GM18498 (cell line): ENCODE measurements around the gene ALDH16A1.
"Not testable (repeated sequence)": the region's sequence is repeated elsewhere in the genome, so short reads cannot be mapped to it uniquely, and the experiment has no call there.

Experiments used
- ATAC-seq: cut with Tn5 transposase; IDR thresholded peaks from one replicate; pipeline ENCODE4 v1.9.1; 2021; ENCODE audit warnings: mild to moderate bottlenecking, moderate library complexity; ENCODE audit not compliant: unreplicated experiment

Gene ALDH16A1

GRCh38 chr19:49439836-49440235 lies 13.2 kb upstream of the ALDH16A1 start:
- ATAC-seq, result no peak

DNA sequence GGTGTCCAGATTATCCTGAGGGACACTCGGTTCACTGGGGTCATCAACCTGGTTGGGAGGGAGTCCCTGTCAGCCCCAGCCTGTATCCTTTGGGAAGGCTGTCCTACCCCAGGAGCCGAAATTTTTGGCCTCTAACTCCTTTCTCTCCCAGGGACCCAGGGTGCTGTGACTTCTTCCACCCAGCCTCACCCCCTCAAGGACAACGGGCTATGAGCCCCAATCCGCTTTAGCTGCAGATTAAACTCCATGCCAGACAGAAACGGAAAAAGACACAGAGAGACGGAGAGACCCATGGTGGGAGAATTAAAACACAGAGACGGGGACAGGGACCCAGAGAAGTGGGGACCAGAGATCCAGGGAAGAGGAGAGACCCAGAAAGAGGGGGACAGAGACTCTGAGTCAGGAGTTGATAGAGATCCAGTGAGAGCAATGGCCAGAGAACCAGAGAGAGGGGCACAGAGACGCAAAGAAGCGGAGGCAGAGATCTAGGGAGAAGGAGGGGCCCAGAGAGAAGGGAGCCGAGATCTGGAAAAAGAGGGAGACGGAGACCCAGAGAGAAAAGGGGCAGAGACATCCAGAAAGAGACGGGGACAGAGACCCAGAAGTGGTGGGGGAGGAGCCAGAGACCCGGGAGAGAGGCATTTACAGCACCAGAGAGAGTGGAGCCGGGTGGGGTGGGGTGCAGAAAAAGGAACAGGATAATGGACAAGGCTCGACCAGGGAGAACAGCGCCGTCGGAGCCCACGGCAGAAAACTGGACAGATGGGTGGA lies 12.4 kb upstream of the ALDH16A1 start:
- ATAC-seq, result no peak

- ATAC-seq, result no peak
These were observed 11.6 kb upstream of the ALDH16A1 start, which contains the start of gene SLC17A7 for GRCh38 chr19:49441210-49441959. TSS of gene SLC17A7 (minus strand) at chr19:49441527. CDS start at chr19:49441379, 148 bp downstream.

DNA sequence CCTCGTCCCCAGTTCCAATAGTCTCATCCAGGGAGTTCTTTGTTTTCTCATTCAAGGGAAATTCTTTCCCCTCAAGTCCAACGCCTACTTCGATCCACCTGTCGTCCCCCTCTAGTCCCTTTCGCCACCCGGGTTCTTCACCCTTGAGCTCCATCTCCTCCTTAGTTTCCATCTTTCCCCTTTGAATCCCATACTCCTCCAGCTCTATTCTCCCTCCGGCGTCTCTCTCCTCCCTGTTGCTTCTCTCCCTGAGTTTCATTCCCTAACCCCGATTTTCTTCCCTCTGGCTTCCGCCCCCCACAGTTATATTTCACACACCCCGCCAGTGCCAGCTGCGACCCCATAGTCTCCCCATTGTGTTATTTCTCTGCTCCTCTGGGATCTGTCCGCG lies 11.1 kb upstream of the ALDH16A1 start:
- no peak for ATAC-seq

GRCh38 chr19:49442354-49442753 lies 10.7 kb upstream of the ALDH16A1 start:
- ATAC-seq, result no peak

GRCh38 chr19:49442771-49443365 lies 10.2 kb upstream of the ALDH16A1 start:
- peak; percentile 22 for ATAC-seq

DNA sequence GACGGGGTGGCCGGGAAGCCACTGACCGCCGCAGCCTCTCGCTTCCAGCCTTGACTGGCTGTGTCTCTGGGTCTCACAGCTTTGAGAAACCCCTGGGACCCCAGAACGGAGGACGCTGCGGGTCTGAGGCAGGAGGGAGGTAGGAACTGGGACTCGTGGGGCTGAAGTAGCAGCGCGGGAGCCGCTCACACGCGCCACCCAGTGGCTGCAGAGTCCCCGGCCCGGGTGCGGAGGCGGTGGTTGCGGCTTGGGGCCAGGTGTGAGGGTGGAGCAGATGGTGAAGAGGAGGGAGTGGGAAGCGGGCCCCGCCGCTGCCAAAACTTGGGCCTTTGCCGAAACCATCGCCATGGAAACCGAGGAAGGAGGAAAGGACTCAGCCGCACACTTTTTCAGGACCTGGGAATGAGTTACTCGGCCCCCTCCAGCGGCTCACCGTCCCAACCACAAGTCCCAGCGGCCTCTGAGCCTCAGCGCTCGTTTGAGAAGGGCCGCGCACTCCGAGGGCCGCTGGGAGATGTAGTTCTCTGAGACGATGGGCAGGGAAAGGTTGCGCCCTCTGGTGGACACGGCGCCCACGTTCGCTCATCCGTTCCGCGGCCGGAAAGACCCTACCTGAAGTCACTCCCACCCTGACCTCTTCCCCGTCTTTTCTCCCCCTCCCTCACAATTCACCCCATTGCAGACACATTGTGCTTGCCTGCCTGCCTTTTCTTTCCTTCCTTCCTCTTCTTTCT lies 9.5 kb upstream of the ALDH16A1 start:
- peak; percentile 81 for ATAC-seq

DNA sequence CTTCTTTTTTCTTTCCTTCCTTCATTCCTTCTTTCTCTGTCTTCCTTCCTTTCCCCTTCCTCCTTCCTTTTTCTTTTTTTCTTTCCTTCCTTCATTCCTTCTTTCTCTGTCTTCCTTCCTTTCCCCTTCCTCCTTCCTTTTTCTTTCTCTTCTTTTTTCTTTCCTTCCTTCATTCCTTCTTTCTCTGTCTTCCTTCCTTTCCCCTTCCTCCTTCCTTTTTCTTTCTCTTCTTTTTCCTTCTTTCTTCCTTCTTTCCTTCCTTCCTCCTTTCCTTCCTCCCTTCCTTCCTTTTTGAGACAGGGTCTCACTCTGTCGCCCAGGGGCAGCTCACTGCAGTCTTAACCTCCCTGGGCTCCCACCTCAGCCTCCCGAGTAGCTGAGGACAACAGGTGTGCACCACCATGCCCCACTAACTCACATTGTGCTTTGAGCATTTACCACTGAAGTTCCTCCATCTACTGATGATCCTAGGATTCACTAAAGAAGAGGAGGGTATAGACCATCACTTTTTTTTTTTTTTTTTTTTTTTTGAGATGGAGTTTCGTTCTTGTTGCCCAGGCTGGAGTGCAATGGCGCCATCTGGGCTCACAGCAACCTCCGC lies 8.8 kb upstream of the ALDH16A1 start:
- ATAC-seq, result not testable (repeated sequence)

- no peak for ATAC-seq
These were observed 7.0 kb upstream of the ALDH16A1 start for GRCh38 chr19:49445997-49446396.

- ATAC-seq, result no peak
These were observed 5.3 kb upstream of the ALDH16A1 start for GRCh38 chr19:49447485-49448431.

DNA sequence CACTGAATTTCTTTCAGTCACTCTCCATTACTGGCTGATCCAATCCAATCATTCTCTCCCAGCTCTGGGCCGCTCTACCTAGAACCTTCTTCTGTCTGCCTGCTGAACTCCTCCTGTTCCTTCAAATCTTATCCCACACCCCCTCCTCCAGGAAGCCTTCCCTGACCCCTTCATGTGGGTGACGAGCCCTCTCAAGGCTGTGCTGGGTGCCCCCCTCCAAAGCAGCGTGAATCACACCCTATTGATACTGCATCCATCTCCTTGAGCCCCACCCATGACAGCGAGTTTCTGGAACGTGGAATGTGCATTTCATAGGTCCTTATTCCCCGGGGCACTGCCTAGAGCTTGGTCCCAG lies 4.6 kb upstream of the ALDH16A1 start:
- ATAC-seq, result no peak

- ATAC-seq, result no peak
These were observed 2.6 kb upstream of the ALDH16A1 start for GRCh38 chr19:49450405-49450804.

DNA sequence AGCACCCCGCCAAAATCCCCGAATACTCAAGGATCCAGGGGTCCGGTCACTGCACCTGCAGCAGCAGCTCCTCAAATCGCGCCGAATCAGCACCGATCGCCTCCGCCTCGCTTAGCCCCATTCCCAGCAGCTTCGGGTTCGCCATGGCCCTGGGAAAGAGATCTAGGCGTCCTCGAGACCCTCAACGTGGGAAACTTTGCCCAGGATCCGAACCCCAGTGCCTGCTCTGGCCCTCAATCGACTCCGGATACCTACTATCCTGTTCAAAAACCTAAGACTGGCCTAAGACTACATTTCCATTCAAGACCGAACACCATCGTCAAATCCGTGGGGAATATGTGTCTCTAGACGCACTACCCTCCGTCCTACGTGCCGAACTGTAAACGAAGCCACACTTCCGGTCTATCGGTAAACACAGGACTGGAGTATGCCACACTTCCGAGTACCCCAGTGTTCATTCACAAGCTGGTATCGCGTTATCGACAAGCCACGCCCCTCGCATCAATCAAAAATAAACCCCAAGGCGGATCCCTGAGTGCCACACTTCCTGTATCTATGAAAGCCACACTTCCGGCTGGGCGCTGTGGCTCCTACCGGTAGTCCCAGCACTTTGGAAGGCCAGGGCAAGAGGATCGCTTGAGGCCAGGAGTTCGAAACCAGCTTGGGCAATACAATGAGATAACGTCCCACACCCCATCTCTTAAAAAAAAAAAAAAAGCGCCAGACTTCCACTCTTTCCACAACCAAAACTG lies 1.4 kb upstream of the ALDH16A1 start, which contains the start of gene PIH1D1:
PIH1D1 (minus strand) TSS at position 385 of the 752 bp plus-strand sequence; CDS start at position 145, 240 bp downstream.
- ATAC-seq, result peak; percentile 64

GRCh38 chr19:49453757-49454240 lies 774 bp downstream of the ALDH16A1 start:
- ATAC-seq, result peak; percentile 0

DNA sequence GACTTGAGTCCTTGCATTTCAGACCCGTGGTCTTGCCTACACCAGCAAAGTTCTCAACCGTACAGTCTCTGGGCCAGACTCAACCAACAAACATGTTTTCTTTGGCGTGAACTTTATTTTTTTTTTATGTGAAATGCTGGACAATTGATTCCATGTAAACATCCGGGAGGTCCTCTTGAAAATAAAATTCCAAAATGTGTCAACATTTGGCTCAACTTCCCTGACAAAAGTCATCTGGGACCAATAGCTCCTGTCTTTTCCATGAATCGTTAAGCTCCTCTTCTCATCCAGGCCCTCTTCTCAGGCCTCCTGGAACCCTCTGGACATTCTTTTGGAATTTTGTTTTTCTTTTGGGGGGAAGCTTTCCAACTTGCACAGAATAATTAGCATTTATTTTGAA lies 2.7 kb downstream of the ALDH16A1 start:
- ATAC-seq, result no peak

- no peak for ATAC-seq
These were observed 3.3 kb downstream of the ALDH16A1 start for GRCh38 chr19:49456326-49456725.

DNA sequence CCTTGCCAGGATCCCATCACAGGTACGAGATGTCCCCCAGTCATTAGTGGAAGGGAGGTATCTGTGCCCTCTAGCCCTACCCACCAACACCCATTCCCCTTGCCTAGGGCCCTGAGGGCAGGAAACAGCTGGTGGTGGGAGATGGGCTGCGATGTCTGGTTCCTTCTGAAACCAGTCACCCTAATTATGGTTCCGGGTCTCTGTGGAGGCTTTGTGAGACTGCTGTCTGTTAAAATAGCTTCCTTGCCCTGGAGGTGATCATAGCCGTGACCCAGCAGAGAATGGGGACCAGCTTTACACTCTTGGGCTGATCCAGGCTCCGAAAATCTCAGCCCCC lies 5.5 kb downstream of the ALDH16A1 start:
- no peak for ATAC-seq

- no peak for ATAC-seq
These were observed 6.4 kb downstream of the ALDH16A1 start for GRCh38 chr19:49459388-49459787.

GRCh38 chr19:49461130-49461529 lies 8.1 kb downstream of the ALDH16A1 start:
- not testable (repeated sequence) for ATAC-seq
